Skeletal muscle cell (primary cell): ENCODE measurements around the gene COQ9.
"Not testable (repeated sequence)": the region's sequence is repeated elsewhere in the genome, so short reads cannot be mapped to it uniquely, and the experiment has no call there.

Experiments used
- DNase-seq: peaks from one replicate; pipeline ENCODE4 v3.0.0-alpha.2; 2010; ENCODE audit warnings: low read depth
- H3K4me3 ChIP-seq: 2 replicates; pipeline ENCODE4 v1.5.1; 2011; ENCODE audit warnings: low read depth, mild to moderate bottlenecking, control low read depth, low read length, moderate library complexity

COQ9 gene

DNA sequence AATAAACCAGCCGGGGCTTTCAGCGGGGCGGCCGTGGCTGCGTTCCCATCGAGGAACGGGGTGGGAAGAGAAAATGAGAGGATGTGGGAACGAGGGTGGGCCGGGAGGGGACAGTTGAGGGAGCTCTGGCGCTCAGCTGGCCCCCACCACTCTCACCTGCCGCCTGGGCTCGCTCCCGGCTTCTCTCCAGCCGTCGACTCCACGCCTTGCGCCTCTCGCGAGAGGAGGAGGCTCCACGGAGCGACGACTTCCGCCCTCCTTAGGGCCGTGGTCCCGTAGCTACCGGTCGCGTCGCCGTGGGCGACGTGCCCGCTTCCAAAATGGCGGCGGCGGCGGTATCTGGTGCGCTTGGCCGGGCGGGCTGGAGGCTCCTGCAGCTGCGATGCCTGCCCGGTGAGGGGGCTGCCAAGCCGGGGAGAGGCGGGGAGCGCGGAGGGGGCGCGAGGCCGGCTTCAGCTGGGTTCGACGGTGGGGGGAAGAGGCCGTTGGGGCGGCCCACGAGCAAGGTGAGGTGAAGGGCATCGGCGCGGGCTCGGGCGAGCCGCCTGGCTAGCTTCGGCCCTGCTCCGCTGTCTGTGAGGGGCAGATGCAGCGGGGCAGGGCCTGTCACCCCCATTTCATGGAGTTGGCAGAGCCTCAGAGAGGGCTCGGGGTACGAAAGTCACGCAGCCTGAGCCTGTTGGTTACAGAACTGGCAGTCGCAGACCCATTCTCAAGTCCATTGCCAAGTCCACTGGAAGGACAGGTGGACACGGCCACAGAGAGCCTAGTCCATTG lies at the start of gene COQ9, which contains the start of gene CIAPIN1:
Gene COQ9, plus strand, starts transcription at position 294 of the 777 bp plus-strand sequence. Its CDS starts 27 bp downstream, at position 321.
Gene CIAPIN1, minus strand, starts transcription at position 200 of the 777 bp plus-strand sequence. CDS start 6,457 bp downstream, outside the sequence.
- DNase-seq, result peak; percentile 76
- H3K4me3 ChIP-seq, result peak within 1 kb of the TSS; percentile 82

- H3K4me3 ChIP-seq, DNase-seq: not testable (repeated sequence)
These were observed 49.8 kb upstream of the COQ9 start for GRCh38 chr16:57397493-57397892.

GRCh38 chr16:57401943-57402640 lies 45.2 kb upstream of the COQ9 start:
- DNase-seq, result no peak
- H3K4me3 ChIP-seq, result no peak overlapping the region

- DNase-seq, result no peak
- H3K4me3 ChIP-seq, result no peak within 1 kb of the TSS
These were observed 43.1 kb upstream of the COQ9 start, which contains the start of gene CCL17 for GRCh38 chr16:57403965-57404817. CCL17 (plus strand) TSS chr16:57404767; CDS start chr16:57413933, 9,166 bp downstream.

GRCh38 chr16:57405097-57405496 lies 42.2 kb upstream of the COQ9 start:
- no peak for DNase-seq

GRCh38 chr16:57406881-57407280 lies 40.4 kb upstream of the COQ9 start:
- DNase-seq, result no peak
- H3K4me3 ChIP-seq, result no peak overlapping the region

More at GRCh38 chr16:57405097-57405496, 42.2 kb upstream of the COQ9 start:
- no peak overlapping the region for H3K4me3 ChIP-seq

GRCh38 chr16:57407521-57408353 lies 39.5 kb upstream of the COQ9 start:
- no peak for DNase-seq
- H3K4me3 ChIP-seq, result no peak overlapping the region

DNA sequence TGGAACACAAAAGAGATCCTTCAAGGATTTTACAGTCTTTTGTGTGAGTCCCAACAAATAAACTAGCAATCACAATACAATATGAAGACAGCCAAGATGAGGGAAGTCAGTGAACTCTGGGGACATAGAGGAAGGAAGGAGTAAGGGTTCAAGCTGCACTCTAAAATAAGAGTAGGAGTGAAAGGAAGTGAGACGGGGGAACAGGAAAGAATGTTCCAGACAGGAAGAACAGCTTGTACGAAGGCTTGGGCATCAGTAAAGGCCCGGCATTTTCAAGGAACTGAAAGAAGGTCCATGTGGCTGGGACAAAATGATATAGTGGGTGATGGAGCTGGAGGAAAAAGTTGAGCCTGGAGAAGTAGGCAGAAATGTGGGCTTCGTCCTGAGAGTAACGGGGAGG lies 38.2 kb upstream of the COQ9 start:
- no peak for DNase-seq
- H3K4me3 ChIP-seq, result no peak overlapping the region

DNA sequence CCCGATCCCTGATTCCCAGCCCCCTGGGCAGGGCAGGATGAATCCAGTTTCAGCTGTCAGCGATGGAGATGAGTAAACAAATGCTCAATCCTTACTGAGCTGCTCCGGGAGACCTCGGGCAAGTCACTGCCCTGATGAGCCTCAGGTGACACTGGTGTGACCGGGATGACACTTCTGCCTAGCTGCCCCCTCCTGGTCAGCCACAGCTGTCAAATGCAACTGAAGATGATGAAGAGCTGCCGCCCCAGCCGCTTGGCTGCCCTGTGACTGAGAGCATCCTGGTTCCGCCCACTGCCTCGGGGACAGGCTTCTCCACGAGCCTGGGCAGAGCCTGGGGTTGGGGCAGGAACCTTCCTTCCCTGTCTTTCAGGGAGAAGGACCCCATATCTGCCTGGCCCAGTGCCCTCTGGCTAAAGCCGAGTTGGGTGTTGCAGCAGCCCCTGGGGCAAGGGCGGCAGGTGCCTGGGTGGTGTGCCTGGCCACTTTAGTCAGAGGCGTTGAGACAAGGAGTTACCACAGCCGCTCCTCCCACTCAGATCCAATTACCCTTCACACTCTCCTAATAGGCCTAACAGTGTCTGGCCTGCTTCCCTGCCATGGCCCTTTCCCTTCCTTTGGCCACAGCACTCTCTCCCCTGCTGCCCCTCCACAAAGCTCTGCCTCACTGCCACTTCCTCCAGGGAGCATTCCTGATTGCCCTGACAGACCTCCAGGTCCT lies 37.2 kb upstream of the COQ9 start:
- DNase-seq, result no peak

GRCh38 chr16:57411362-57411976 lies 35.8 kb upstream of the COQ9 start:
- no peak overlapping the region for H3K4me3 ChIP-seq
- DNase-seq, result no peak

More for the DNA sequence above, 37.2 kb upstream of the COQ9 start:
- no peak overlapping the region for H3K4me3 ChIP-seq

DNA sequence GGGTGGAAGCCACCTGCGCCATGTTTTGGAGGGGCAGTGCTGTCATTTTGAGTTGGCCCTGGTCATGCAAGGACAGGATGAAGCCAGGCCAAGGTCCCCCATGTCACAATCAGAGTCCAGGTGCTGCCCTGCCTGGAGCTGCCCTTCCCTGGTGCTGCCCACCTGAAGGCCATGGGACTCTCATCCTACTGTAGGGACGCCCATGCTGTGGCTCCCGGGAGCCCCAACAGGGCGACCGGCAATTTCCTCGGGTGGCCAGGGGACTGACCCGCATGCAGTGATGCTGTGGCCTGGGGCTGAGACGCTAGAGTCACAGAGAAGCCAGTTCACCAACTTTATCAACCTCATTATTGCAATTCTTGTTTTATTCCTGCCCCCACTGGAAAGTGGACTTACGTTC lies 34.7 kb upstream of the COQ9 start:
- H3K4me3 ChIP-seq, result no peak overlapping the region
- no peak for DNase-seq

- H3K4me3 ChIP-seq, result no peak overlapping the region
- DNase-seq, result no peak
These were observed 34.0 kb upstream of the COQ9 start for GRCh38 chr16:57413301-57413730.

GRCh38 chr16:57413733-57414132 lies 33.5 kb upstream of the COQ9 start:
- DNase-seq, result no peak
- no peak overlapping the region for H3K4me3 ChIP-seq

DNA sequence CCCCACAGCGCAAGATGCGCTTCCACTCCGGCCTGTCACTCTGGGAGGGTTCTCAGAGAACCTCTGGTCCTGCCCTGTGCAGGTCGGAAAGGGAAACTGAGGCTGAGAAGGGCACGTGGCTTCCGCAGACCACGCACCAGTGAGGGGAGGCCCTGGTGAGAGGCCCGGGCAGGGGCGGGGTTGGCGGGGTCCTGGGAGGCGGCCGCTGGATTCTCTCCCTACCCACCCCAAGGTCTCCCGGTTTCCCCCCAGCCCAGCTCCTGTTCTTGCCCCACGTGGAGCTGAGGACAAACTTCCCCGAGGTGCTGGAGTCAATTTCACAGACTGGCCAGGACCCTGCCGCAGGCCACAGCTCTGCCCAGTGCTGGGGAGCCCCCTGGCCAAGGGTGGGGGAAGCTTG lies 31.2 kb upstream of the COQ9 start:
- no peak overlapping the region for H3K4me3 ChIP-seq
- DNase-seq, result no peak

- no peak overlapping the region for H3K4me3 ChIP-seq
- no peak for DNase-seq
These were observed 27.8 kb upstream of the COQ9 start for GRCh38 chr16:57419506-57419905.

GRCh38 chr16:57422026-57422944 lies 25.0 kb upstream of the COQ9 start:
- H3K4me3 ChIP-seq, result no peak overlapping the region
- DNase-seq, result peak; percentile 22

DNA sequence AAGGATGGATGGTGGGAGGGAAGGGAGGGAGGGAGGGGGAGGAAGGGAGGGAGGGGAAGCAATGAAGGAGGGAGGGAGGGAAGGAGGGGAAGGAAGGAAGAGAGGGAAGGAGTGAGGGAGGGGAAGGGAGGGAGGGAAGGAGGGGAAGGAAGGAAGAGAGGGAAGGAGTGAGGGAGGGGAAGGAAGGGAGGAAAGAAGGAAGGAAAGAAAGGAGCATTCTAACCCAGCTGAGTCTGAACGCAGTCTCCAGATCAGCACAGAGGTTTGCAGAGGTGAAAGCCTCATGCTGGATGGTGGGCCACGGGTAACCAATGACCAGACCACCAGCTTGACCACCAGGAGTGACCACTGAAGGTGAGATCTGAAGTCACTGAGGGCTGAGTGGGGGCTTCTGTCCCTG lies 24.1 kb upstream of the COQ9 start:
- H3K4me3 ChIP-seq, result no peak overlapping the region
- no peak for DNase-seq
